Heart left ventricle (tissue), 13 donors: ENCODE measurements around the gene RLBP1.

ENCODE experiments used
- POLR2A ChIP-seq, 2 donors: fragments of 450-650 bp; IDR thresholded peaks; one replicate each; pipeline ENCODE4 v1.6.1; 2017; ENCODE audit warnings: antibody characterized with exemption in 2 of 2, mild to moderate bottlenecking in 2 of 2, moderate library complexity in 2 of 2
- TF ChIP-seq, protein P1 (sequence below), 12 donors: fragments of 200-600 bp; sonication (generic) in 4 of 12; IDR thresholded peaks; one replicate each; pipeline versions ENCODE4 v1.5.0 to v1.8.0; 2018 to 2022; ENCODE audit warnings: antibody characterized with exemption in 12 of 12, mild to moderate bottlenecking in 5 of 12
- donor health status: ischemic (EF 13 %, LVEDD 7.1; RV severe dilation, severe dysfunction).
- donor health status: DM: no; HTN: yes; CAD: no.
- donor health status: DM: no; HTN: no; CAD: no.
- donor health status: ischemic (EF 25% LVEDD 6.9; RV normal size, moderate dysfunction).
- donor health status: ischemic (EF 25% LVEDD 5.7; RV mildly dilated, moderate dysfunction).
- donor health status: ischemic (EF 35%, LVEDD 5.7; RV mildly dilated, moderate dysfunction).
- donor health status: nonischemic (EF 11% LVEDD 7.7; RV severe dilation, severe dysfunction).
- donor health status: DM: yes; HTN: yes; CAD: no.
- donor health status: PGD.
- donor health status: ischemic (EF 29% LVEDD 5.4; RV normal size, mild dysfunction).
- donor health status: nonischemic (EF 23%, LVEDD 6.1; RV moderate dilation, normal function).

DNA sequence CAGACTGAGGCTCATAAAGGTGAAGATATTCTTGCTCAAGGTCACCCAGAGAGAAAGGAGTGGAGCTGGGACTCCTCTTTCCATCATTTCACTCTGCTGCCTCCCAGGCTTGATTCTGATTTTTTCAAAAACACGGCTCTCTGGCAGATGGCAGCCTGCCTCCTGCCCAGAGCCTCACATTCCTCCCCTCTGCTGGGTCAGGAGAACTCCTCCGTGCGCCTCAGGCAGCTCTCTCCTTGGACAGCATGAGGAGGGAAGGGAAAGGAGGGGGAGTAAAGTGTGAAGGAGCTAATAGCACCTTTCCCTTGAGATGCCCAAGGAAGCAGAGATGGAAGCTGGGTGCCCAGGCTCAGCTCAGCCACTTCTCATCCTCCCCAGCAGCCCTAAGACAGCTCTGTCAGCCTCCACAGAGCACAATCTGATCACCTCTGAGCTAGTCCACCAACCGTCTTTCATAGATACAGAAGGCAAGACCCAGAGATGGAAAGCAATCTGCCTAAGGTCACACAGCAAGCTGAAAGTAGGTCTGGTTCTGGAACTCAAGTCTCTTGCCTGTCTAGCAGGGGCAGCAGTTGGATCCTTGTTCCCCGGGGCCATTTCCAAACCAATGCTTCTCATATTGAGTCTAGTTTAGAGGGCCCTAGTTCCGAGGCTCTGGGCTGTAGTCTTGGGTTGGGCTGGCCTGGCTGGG lies 3.5 kb downstream of the RLBP1 start:
- TF ChIP-seq POLR2A (IDR thresholded peaks at IDR 0.05): no peak
- TF ChIP-seq, protein P1, sequence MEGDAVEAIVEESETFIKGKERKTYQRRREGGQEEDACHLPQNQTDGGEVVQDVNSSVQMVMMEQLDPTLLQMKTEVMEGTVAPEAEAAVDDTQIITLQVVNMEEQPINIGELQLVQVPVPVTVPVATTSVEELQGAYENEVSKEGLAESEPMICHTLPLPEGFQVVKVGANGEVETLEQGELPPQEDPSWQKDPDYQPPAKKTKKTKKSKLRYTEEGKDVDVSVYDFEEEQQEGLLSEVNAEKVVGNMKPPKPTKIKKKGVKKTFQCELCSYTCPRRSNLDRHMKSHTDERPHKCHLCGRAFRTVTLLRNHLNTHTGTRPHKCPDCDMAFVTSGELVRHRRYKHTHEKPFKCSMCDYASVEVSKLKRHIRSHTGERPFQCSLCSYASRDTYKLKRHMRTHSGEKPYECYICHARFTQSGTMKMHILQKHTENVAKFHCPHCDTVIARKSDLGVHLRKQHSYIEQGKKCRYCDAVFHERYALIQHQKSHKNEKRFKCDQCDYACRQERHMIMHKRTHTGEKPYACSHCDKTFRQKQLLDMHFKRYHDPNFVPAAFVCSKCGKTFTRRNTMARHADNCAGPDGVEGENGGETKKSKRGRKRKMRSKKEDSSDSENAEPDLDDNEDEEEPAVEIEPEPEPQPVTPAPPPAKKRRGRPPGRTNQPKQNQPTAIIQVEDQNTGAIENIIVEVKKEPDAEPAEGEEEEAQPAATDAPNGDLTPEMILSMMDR (IDR thresholded peaks at IDR 0.05): no peak
